HL-60 (cell line): ENCODE data around the gene NFIX.

Source experiments
- DNase-seq, 2 experiments: peaks; one replicate each; pipeline ENCODE4 v3.0.0-alpha.2; 2010 to 2020; ENCODE audit warnings: low read depth in 1 of 2, low spot score in 1 of 2
- H3K27ac ChIP-seq: fragments of 250-450 bp; sonication (Bioruptor Pico); replicated peaks from 2 replicates; pipeline ENCODE4 v1.5.1; 2020; ENCODE audit warnings: mild to moderate bottlenecking, moderate library complexity
- H3K27me3 ChIP-seq: fragments of 250-450 bp; sonication (Bioruptor Pico); 2 replicates; pipeline ENCODE4 v1.5.1; 2021; ENCODE audit warnings: mild to moderate bottlenecking, moderate library complexity; ENCODE audit not compliant: insufficient read depth, poor library complexity, severe bottlenecking
- H3K4me3 ChIP-seq: replicated peaks from 2 replicates; pipeline ENCODE4 v1.5.1; 2011; ENCODE audit warnings: mild to moderate bottlenecking, control low read depth, low read length; ENCODE audit not compliant: insufficient read depth
- GABPA ChIP-seq: IDR thresholded peaks from 2 replicates; pipeline ENCODE4 v1.6.1; 2012; ENCODE audit warnings: low read depth
- POLR2AphosphoS5 ChIP-seq: IDR thresholded peaks from 2 replicates; pipeline ENCODE4 v1.6.1; 2012; ENCODE audit warnings: low read depth
- SPI1 ChIP-seq: IDR thresholded peaks from 2 replicates; pipeline ENCODE4 v1.6.1; 2012; ENCODE audit warnings: low read depth, mild to moderate bottlenecking, borderline replicate concordance
- TF ChIP-seq, protein P1 (sequence below): IDR thresholded peaks from one replicate; pipeline ENCODE4 v1.5.1; 2011; ENCODE audit warnings: low read length, control low read depth, inconsistent platforms; ENCODE audit not compliant: insufficient read depth
- TF ChIP-seq, protein P2 (sequence below): IDR thresholded peaks from 2 replicates; pipeline ENCODE4 v1.6.1; 2012; ENCODE audit warnings: low read depth; ENCODE audit not compliant: insufficient replicate concordance

Gene NFIX

GRCh38 chr19:12983542-12984142, 11.6 kb upstream of the NFIX start:
- Histone ChIP-seq H3K27me3 (peaks cover 11% of the 10 kb centered on the region), H3K4me3 (peak overlapping the region; percentile 7; the same call in 1 of the 2 replicates), H3K27ac (no peak overlapping the region)
- TF ChIP-seq, protein P1, sequence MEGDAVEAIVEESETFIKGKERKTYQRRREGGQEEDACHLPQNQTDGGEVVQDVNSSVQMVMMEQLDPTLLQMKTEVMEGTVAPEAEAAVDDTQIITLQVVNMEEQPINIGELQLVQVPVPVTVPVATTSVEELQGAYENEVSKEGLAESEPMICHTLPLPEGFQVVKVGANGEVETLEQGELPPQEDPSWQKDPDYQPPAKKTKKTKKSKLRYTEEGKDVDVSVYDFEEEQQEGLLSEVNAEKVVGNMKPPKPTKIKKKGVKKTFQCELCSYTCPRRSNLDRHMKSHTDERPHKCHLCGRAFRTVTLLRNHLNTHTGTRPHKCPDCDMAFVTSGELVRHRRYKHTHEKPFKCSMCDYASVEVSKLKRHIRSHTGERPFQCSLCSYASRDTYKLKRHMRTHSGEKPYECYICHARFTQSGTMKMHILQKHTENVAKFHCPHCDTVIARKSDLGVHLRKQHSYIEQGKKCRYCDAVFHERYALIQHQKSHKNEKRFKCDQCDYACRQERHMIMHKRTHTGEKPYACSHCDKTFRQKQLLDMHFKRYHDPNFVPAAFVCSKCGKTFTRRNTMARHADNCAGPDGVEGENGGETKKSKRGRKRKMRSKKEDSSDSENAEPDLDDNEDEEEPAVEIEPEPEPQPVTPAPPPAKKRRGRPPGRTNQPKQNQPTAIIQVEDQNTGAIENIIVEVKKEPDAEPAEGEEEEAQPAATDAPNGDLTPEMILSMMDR, result peak; percentile 52
- TF ChIP-seq GABPA (no peak), POLR2AphosphoS5 (no peak), SPI1 (no peak)
- peak in 1 of 2 experiments; percentile 58 for DNase-seq

GRCh38 chr19:12984143-12984627, 11.1 kb upstream of the NFIX start:
- Histone ChIP-seq H3K27ac (no peak overlapping the region), H3K27me3 (peaks cover 11% of the 10 kb centered on the region), H3K4me3 (no peak overlapping the region)
- TF ChIP-seq, protein P2, sequence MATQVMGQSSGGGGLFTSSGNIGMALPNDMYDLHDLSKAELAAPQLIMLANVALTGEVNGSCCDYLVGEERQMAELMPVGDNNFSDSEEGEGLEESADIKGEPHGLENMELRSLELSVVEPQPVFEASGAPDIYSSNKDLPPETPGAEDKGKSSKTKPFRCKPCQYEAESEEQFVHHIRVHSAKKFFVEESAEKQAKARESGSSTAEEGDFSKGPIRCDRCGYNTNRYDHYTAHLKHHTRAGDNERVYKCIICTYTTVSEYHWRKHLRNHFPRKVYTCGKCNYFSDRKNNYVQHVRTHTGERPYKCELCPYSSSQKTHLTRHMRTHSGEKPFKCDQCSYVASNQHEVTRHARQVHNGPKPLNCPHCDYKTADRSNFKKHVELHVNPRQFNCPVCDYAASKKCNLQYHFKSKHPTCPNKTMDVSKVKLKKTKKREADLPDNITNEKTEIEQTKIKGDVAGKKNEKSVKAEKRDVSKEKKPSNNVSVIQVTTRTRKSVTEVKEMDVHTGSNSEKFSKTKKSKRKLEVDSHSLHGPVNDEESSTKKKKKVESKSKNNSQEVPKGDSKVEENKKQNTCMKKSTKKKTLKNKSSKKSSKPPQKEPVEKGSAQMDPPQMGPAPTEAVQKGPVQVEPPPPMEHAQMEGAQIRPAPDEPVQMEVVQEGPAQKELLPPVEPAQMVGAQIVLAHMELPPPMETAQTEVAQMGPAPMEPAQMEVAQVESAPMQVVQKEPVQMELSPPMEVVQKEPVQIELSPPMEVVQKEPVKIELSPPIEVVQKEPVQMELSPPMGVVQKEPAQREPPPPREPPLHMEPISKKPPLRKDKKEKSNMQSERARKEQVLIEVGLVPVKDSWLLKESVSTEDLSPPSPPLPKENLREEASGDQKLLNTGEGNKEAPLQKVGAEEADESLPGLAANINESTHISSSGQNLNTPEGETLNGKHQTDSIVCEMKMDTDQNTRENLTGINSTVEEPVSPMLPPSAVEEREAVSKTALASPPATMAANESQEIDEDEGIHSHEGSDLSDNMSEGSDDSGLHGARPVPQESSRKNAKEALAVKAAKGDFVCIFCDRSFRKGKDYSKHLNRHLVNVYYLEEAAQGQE, result no peak
- TF ChIP-seq SPI1 (no peak), GABPA (no peak), POLR2AphosphoS5 (no peak)
- TF ChIP-seq, protein P1, result no peak
- DNase-seq, result no peak

- no peak for DNase-seq
- H3K27me3 ChIP-seq, result peaks cover 11% of the 10 kb centered on the region
- no peak overlapping the region for H3K4me3 ChIP-seq
- H3K27ac ChIP-seq, result no peak overlapping the region
- TF ChIP-seq SPI1, result no peak
- TF ChIP-seq, protein P2, result no peak
- TF ChIP-seq, protein P1, result no peak
- no peak for TF ChIP-seq GABPA
- TF ChIP-seq POLR2AphosphoS5, result no peak
Observed at GRCh38 chr19:12984683-12985048, 10.6 kb upstream of the NFIX start.
